NT2/D1 (cell line): ENCODE data around the gene MAP3K3.

Experiments
- SUZ12 ChIP-seq: IDR thresholded peaks from 2 replicates; pipeline ENCODE4 v1.6.1; 2011; ENCODE audit not compliant: insufficient read length, insufficient read depth; ENCODE audit errors: extremely low read depth
- YY1 ChIP-seq: IDR thresholded peaks from 2 replicates; pipeline ENCODE4 v1.6.1; 2011; ENCODE audit not compliant: insufficient read length, insufficient read depth
- ZNF274 ChIP-seq: IDR thresholded peaks from 2 replicates; pipeline ENCODE4 v1.6.1; 2011; ENCODE audit warnings: mild to moderate bottlenecking, low read depth, low read length

DNA sequence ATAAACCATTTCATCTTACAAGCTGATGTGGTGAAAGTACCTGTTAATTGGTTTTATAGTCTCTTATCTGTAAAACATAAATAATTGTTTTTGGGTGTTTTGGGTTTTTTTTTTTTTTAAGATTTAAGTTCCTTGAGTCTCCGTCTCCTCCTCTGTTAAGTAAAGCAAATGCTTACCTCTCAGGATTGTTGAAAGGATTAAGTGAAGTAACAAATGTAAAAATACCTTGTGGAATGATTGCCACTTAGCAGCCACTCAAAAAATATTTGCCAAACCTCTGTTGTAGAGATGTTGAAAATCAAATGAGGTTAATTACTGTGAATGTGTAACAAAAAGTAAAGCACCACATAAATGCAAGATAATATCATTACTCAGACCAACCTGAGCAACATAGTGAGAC, 58.5 kb downstream of the MAP3K3 start:
- TF ChIP-seq ZNF274 (no peak), YY1 (no peak), SUZ12 (no peak)
